ENCODE data around the gene ZNF69. TPM values are rescaled to one million over a fixed set of nuclear protein-coding genes. Genes with fewer than 3 reads are reported as not detected.
A peak's percentile ranks its signal among the peaks of the same experiment; 100 is the strongest.
"Not testable (repeated sequence)": the region's sequence is repeated elsewhere in the genome, so short reads cannot be mapped to it uniquely, and the experiment has no call there.

The ZNF69 gene
- total RNA-seq, 1 experiment from 2014 or later = 28.7 TPM

DNA sequence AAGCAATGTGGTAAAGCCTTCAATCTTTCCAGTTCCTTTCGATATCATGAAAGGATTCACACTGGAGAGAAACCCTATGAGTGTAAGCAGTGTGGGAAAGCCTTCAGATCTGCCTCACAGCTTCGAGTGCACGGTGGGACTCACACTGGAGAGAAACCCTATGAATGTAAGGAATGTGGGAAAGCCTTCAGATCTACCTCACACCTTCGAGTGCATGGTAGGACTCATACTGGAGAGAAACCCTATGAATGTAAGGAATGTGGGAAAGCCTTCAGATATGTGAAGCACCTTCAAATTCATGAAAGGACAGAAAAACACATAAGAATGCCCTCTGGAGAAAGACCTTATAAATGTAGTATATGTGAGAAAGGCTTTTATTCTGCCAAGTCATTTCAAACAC lies 61.6 kb downstream of the ZNF69 start:
- CTCF ChIA-PET = no interaction called here
- Mint-ChIP-seq H3K4me1 (no peaks in the 10 kb centered on the region), H3K27ac (no peak overlapping the region), H3K36me3 (peaks cover 97% of the 10 kb centered on the region), H3K4me3 (no peak overlapping the region), H3K9me3 (peaks cover 94% of the 10 kb centered on the region), H3K27me3 (ENCODE audit: low read depth) (peaks cover 23% of the 10 kb centered on the region)
- no peak for DNase-seq (ENCODE audit: low spot score)
- POLR2A ChIA-PET = no interaction called here
- TF ChIP-seq GTF2I (CRISPR knock-in tag; conservative IDR thresholded peaks at IDR 0.05) (0 out of 2 replicates have a peak, but pooled peaks have one; percentile 62), PRRX2 (CRISPR knock-in tag; IDR thresholded peaks at IDR 0.05) (no peak)
- no peak for ATAC-seq

GRCh38 chr19:11949614-11950080 lies 62.1 kb downstream of the ZNF69 start:
- ATAC-seq; H3K4me1 Mint-ChIP-seq; H3K4me3 Mint-ChIP-seq; DNase-seq (ENCODE audit: low spot score); POLR2A ChIA-PET; CTCF ChIA-PET; H3K27ac Mint-ChIP-seq: not testable (repeated sequence)
- H3K36me3 Mint-ChIP-seq = peaks cover 92% of the 10 kb centered on the region
- peaks cover 23% of the 10 kb centered on the region for H3K27me3 Mint-ChIP-seq (ENCODE audit: low read depth)
- peaks cover 93% of the 10 kb centered on the region for H3K9me3 Mint-ChIP-seq

- POLR2A ChIA-PET = interaction anchor here (0.7 kb wide), 1 partner anchor 1744 kb away, joined by 5 read pairs; no protein-coding TSS in a partner anchor
- no peak for DNase-seq (ENCODE audit: low spot score)
- Mint-ChIP-seq H3K27ac (no peak overlapping the region), H3K4me1 (no peaks in the 10 kb centered on the region), H3K4me3 (no peak overlapping the region), H3K36me3 (peaks cover 87% of the 10 kb centered on the region), H3K9me3 (peaks cover 90% of the 10 kb centered on the region), H3K27me3 (ENCODE audit: low read depth) (peaks cover 25% of the 10 kb centered on the region)
- no peak for ATAC-seq
- CTCF ChIA-PET = no interaction called here
- TF ChIP-seq ESRRA (CRISPR knock-in tag; IDR thresholded peaks at IDR 0.05; ENCODE audit: borderline replicate concordance) = no peak
- no peak for TF ChIP-seq IRF2 (CRISPR knock-in tag; IDR thresholded peaks at IDR 0.05; ENCODE audit: borderline replicate concordance, low read depth)
- TF ChIP-seq, protein P1, sequence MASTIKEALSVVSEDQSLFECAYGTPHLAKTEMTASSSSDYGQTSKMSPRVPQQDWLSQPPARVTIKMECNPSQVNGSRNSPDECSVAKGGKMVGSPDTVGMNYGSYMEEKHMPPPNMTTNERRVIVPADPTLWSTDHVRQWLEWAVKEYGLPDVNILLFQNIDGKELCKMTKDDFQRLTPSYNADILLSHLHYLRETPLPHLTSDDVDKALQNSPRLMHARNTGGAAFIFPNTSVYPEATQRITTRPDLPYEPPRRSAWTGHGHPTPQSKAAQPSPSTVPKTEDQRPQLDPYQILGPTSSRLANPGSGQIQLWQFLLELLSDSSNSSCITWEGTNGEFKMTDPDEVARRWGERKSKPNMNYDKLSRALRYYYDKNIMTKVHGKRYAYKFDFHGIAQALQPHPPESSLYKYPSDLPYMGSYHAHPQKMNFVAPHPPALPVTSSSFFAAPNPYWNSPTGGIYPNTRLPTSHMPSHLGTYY (CRISPR knock-in tag; IDR thresholded peaks at IDR 0.05) = no peak
- TF ChIP-seq, protein P2, sequence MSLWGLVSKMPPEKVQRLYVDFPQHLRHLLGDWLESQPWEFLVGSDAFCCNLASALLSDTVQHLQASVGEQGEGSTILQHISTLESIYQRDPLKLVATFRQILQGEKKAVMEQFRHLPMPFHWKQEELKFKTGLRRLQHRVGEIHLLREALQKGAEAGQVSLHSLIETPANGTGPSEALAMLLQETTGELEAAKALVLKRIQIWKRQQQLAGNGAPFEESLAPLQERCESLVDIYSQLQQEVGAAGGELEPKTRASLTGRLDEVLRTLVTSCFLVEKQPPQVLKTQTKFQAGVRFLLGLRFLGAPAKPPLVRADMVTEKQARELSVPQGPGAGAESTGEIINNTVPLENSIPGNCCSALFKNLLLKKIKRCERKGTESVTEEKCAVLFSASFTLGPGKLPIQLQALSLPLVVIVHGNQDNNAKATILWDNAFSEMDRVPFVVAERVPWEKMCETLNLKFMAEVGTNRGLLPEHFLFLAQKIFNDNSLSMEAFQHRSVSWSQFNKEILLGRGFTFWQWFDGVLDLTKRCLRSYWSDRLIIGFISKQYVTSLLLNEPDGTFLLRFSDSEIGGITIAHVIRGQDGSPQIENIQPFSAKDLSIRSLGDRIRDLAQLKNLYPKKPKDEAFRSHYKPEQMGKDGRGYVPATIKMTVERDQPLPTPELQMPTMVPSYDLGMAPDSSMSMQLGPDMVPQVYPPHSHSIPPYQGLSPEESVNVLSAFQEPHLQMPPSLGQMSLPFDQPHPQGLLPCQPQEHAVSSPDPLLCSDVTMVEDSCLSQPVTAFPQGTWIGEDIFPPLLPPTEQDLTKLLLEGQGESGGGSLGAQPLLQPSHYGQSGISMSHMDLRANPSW (CRISPR knock-in tag; conservative IDR thresholded peaks at IDR 0.05; ENCODE audit: low read depth) = no peak
- TF ChIP-seq TEAD1 (CRISPR knock-in tag; IDR thresholded peaks at IDR 0.05) = no peak
- no peak for TF ChIP-seq PRDM15 (CRISPR knock-in tag; IDR thresholded peaks at IDR 0.05)
- no peak for TF ChIP-seq E2F4 (CRISPR knock-in tag; IDR thresholded peaks at IDR 0.05; ENCODE audit: borderline replicate concordance, low read depth)
- TF ChIP-seq PRRX2 (CRISPR knock-in tag; IDR thresholded peaks at IDR 0.05) = no peak
- TF ChIP-seq ZMAT4 (CRISPR knock-in tag; IDR thresholded peaks at IDR 0.05) = no peak
- no peak for TF ChIP-seq EMX1 (CRISPR knock-in tag; IDR thresholded peaks at IDR 0.05)
- TF ChIP-seq, protein P3, sequence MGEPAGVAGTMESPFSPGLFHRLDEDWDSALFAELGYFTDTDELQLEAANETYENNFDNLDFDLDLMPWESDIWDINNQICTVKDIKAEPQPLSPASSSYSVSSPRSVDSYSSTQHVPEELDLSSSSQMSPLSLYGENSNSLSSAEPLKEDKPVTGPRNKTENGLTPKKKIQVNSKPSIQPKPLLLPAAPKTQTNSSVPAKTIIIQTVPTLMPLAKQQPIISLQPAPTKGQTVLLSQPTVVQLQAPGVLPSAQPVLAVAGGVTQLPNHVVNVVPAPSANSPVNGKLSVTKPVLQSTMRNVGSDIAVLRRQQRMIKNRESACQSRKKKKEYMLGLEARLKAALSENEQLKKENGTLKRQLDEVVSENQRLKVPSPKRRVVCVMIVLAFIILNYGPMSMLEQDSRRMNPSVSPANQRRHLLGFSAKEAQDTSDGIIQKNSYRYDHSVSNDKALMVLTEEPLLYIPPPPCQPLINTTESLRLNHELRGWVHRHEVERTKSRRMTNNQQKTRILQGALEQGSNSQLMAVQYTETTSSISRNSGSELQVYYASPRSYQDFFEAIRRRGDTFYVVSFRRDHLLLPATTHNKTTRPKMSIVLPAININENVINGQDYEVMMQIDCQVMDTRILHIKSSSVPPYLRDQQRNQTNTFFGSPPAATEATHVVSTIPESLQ (CRISPR knock-in tag; IDR thresholded peaks at IDR 0.05) = no peak
- TF ChIP-seq, protein P4, sequence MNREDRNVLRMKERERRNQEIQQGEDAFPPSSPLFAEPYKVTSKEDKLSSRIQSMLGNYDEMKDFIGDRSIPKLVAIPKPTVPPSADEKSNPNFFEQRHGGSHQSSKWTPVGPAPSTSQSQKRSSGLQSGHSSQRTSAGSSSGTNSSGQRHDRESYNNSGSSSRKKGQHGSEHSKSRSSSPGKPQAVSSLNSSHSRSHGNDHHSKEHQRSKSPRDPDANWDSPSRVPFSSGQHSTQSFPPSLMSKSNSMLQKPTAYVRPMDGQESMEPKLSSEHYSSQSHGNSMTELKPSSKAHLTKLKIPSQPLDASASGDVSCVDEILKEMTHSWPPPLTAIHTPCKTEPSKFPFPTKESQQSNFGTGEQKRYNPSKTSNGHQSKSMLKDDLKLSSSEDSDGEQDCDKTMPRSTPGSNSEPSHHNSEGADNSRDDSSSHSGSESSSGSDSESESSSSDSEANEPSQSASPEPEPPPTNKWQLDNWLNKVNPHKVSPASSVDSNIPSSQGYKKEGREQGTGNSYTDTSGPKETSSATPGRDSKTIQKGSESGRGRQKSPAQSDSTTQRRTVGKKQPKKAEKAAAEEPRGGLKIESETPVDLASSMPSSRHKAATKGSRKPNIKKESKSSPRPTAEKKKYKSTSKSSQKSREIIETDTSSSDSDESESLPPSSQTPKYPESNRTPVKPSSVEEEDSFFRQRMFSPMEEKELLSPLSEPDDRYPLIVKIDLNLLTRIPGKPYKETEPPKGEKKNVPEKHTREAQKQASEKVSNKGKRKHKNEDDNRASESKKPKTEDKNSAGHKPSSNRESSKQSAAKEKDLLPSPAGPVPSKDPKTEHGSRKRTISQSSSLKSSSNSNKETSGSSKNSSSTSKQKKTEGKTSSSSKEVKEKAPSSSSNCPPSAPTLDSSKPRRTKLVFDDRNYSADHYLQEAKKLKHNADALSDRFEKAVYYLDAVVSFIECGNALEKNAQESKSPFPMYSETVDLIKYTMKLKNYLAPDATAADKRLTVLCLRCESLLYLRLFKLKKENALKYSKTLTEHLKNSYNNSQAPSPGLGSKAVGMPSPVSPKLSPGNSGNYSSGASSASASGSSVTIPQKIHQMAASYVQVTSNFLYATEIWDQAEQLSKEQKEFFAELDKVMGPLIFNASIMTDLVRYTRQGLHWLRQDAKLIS (CRISPR knock-in tag; IDR thresholded peaks at IDR 0.05; ENCODE audit: borderline replicate concordance) = no peak
These were observed 62.7 kb downstream of the ZNF69 start for GRCh38 chr19:11950312-11950711.

Data from WTC11 (cell line).